Cardiac muscle cell (in vitro differentiated cells and primary cell): Measurements from ENCODE around the gene NOP58. TPM values are rescaled to one million over a fixed set of nuclear protein-coding genes. Genes with fewer than 3 reads are reported as not detected.

ENCODE experiments used
- DNase-seq, 2 donors: peaks; one replicate each; pipeline versions ENCODE4 v3.0.0 to v3.0.0-alpha.2; 2010 to 2017; ENCODE audit warnings: low read depth in 1 of 2, low spot score in 1 of 2
- H3K27ac ChIP-seq: fragments of 200-600 bp; sonication (generic); 2 replicates; pipeline ENCODE4 v1.5.1; 2016
- H3K27me3 ChIP-seq: fragments of 200-600 bp; sonication (generic); 2 replicates; pipeline ENCODE4 v1.6.0; 2016; ENCODE audit warnings: control low read depth
- H3K36me3 ChIP-seq: fragments of 200-600 bp; sonication (generic); 2 replicates; pipeline ENCODE4 v1.5.1; 2016; ENCODE audit warnings: control low read depth
- H3K4me1 ChIP-seq: fragments of 200-600 bp; sonication (generic); 2 replicates; pipeline ENCODE4 v1.8.1; 2017; ENCODE audit warnings: low read depth, mild to moderate bottlenecking, mixed run types
- H3K4me3 ChIP-seq: fragments of 200-600 bp; sonication (generic); 2 replicates; pipeline ENCODE4 v1.5.1; 2016; ENCODE audit warnings: mild to moderate bottlenecking
- H3K9me3 ChIP-seq: fragments of 200-600 bp; sonication (generic); 2 replicates; pipeline ENCODE4 v1.5.1; 2017; ENCODE audit warnings: low read depth, mild to moderate bottlenecking, control low read depth
- CTCF ChIP-seq: IDR thresholded peaks from 2 replicates; pipeline ENCODE4 v1.5.1; 2012; ENCODE audit warnings: low read depth, mild to moderate bottlenecking, low read length
- polyA plus RNA-seq: library from polyadenylated mRNA; unstranded; fragments of >200 nt; fragmentation: Nextera tagmentation; extraction: Ambion mirVana; gene quantifications from 2 replicates; pipeline ENCODE4 v1.2.1, GENCODE V29; 2016
- total RNA-seq: library from RNA; depleted of rRNA; stranded (reverse); fragments of >200 nt; gene quantifications from 2 replicates; pipeline ENCODE4 v1.2.3, GENCODE V29; 2016

The NOP58 gene
- total and polyA plus RNA-seq, 2 experiments from 2014 or later: 66.3 to 75.0 TPM

- Histone ChIP-seq H3K27ac (no peak overlapping the region), H3K4me3 (no peak overlapping the region), H3K27me3 (no peaks in the 10 kb centered on the region), H3K4me1 (no peaks in the 10 kb centered on the region), H3K36me3 (no peaks in the 10 kb centered on the region), H3K9me3 (no peaks in the 10 kb centered on the region)
- TF ChIP-seq CTCF: no peak
- no peak for DNase-seq
Observed at GRCh38 chr2:202344178-202344577, 78.6 kb downstream of the NOP58 start.

- Histone ChIP-seq H3K27ac (no peak overlapping the region), H3K27me3 (no peaks in the 10 kb centered on the region), H3K4me1 (no peaks in the 10 kb centered on the region), H3K36me3 (no peaks in the 10 kb centered on the region), H3K9me3 (no peaks in the 10 kb centered on the region), H3K4me3 (no peak overlapping the region)
- no peak for TF ChIP-seq CTCF
- peak in 1 of 2 donors; percentile 7 for DNase-seq
Observed at GRCh38 chr2:202346180-202346579, 80.6 kb downstream of the NOP58 start.

Other genes starting within 250 kb of the NOP58 start
- gene FZD7, start 231.9 kb upstream of the NOP58 start, total RNA-seq: 21.4 and 21.8 TPM in 2 replicates
- gene FZD7, start 231.9 kb upstream of the NOP58 start, polyA plus RNA-seq: 9.4 and 13.4 TPM in 2 replicates
- gene KIAA2012, start 192.5 kb upstream of the NOP58 start, total RNA-seq: 0.21 TPM in 1 of 2 replicates, not detected in the other
- 0.05 and 0.24 TPM in 2 replicates for gene KIAA2012, start 192.5 kb upstream of the NOP58 start, polyA plus RNA-seq
- gene SUMO1, start 27.2 kb upstream of the NOP58 start, total RNA-seq: 80.9 and 94.6 TPM in 2 replicates
- 202 and 217 TPM in 2 replicates for gene SUMO1, start 27.2 kb upstream of the NOP58 start, polyA plus RNA-seq
- 15.0 and 24.9 TPM in 2 replicates for gene BMPR2, start 110.6 kb downstream of the NOP58 start, total RNA-seq
- 12.7 and 17.8 TPM in 2 replicates for gene BMPR2, start 110.6 kb downstream of the NOP58 start, polyA plus RNA-seq